ENCODE results near the gene S1PR5.
"Not testable (repeated sequence)": the region's sequence is repeated elsewhere in the genome, so short reads cannot be mapped to it uniquely, and the experiment has no call there.

S1PR5 gene

GRCh38 chr19:10544242-10544752 lies 27.1 kb upstream of the S1PR5 start:
- DNase-seq (ENCODE audit: low read depth): no peak

GRCh38 chr19:10543420-10544241 lies 26.4 kb upstream of the S1PR5 start, which contains the start of gene ATG4D:
ATG4D (plus strand) TSS chr19:10543904; CDS start chr19:10544091, 187 bp downstream.
- peak; percentile 69 for DNase-seq (ENCODE audit: low read depth)

- no peak for DNase-seq (ENCODE audit: low read depth)
Observed at GRCh38 chr19:10543059-10543419, 25.8 kb upstream of the S1PR5 start.

GRCh38 chr19:10539016-10539415 lies 21.8 kb upstream of the S1PR5 start:
- not testable (repeated sequence) for DNase-seq (ENCODE audit: low read depth)

GRCh38 chr19:10538204-10538983 lies 21.1 kb upstream of the S1PR5 start:
- DNase-seq (ENCODE audit: low read depth): no peak

- DNase-seq (ENCODE audit: low read depth): no peak
Observed at GRCh38 chr19:10537668-10538067, 20.4 kb upstream of the S1PR5 start.

- DNase-seq (ENCODE audit: low read depth): no peak
Observed at GRCh38 chr19:10535613-10536012, 18.4 kb upstream of the S1PR5 start.

GRCh38 chr19:10533646-10534386 lies 16.6 kb upstream of the S1PR5 start:
- DNase-seq (ENCODE audit: low read depth): no peak

- DNase-seq (ENCODE audit: low read depth): no peak
Observed at GRCh38 chr19:10532457-10532856, 15.2 kb upstream of the S1PR5 start.

- not testable (repeated sequence) for DNase-seq (ENCODE audit: low read depth)
Observed at GRCh38 chr19:10526887-10527286, 9.6 kb upstream of the S1PR5 start.

GRCh38 chr19:10525636-10526035 lies 8.4 kb upstream of the S1PR5 start:
- no peak for DNase-seq (ENCODE audit: low read depth)

GRCh38 chr19:10523135-10523636 lies 5.9 kb upstream of the S1PR5 start:
- no peak for DNase-seq (ENCODE audit: low read depth)

- no peak for DNase-seq (ENCODE audit: low read depth)
Observed at GRCh38 chr19:10521461-10522171, 4.4 kb upstream of the S1PR5 start.

GRCh38 chr19:10520652-10521318 lies 3.5 kb upstream of the S1PR5 start:
- DNase-seq (ENCODE audit: low read depth): no peak

GRCh38 chr19:10519421-10519820 lies 2.2 kb upstream of the S1PR5 start:
- DNase-seq (ENCODE audit: low read depth): no peak

- no peak for DNase-seq (ENCODE audit: low read depth)
Observed at GRCh38 chr19:10518444-10519361, 1.5 kb upstream of the S1PR5 start.

GRCh38 chr19:10517760-10518443 lies 655 bp upstream of the S1PR5 start:
- no peak for DNase-seq (ENCODE audit: low read depth)

GRCh38 chr19:10516671-10517286 lies 468 bp downstream of the S1PR5 start:
- DNase-seq (ENCODE audit: low read depth): no peak

GRCh38 chr19:10516064-10516385 lies 1.2 kb downstream of the S1PR5 start:
- DNase-seq (ENCODE audit: low read depth): no peak

Measured in stimulated activated CD4-positive, alpha-beta T cell treated with anti-CD3 and anti-CD28 coated beads, Interleukin-2, amount 100 ng/mL, for 4 hours (primary cell).